Fibroblast of villous mesenchyme (primary cell): Measurements from ENCODE around the gene DLK2. TPM values are rescaled to one million over a fixed set of nuclear protein-coding genes. Genes with fewer than 3 reads are reported as not detected.
"Not testable (repeated sequence)": the region's sequence is repeated elsewhere in the genome, so short reads cannot be mapped to it uniquely, and the experiment has no call there.

Experiments
- DNase-seq: peaks from one replicate; pipeline ENCODE4 v3.0.0-alpha.2; 2010; ENCODE audit warnings: low read depth
- H3K4me3 ChIP-seq: 2 replicates; pipeline ENCODE4 v1.5.1; 2011; ENCODE audit warnings: low read depth, mild to moderate bottlenecking, low read length
- CTCF ChIP-seq: IDR thresholded peaks from 2 replicates; pipeline ENCODE4 v1.5.1; 2012; ENCODE audit warnings: low read depth, mild to moderate bottlenecking, low read length; ENCODE audit not compliant: insufficient read depth
- total RNA-seq: library from RNA; depleted of rRNA; stranded (reverse); fragments of >200 nt; gene quantifications from 2 replicates; pipeline ENCODE4 v1.2.3, GENCODE V29; 2012

Gene DLK2
- total RNA-seq = 0.64 and 1.7 TPM in 2 replicates

GRCh38 chr6:43455531-43456428 is at the start of gene DLK2:
TSS of gene DLK2 (minus strand) at chr6:43455548. CDS start at chr6:43454825, 723 bp downstream.
- peak; percentile 19 for DNase-seq
- no peak for TF ChIP-seq CTCF
- H3K4me3 ChIP-seq = peak within 1 kb of the TSS; percentile 64

GRCh38 chr6:43503443-43503842 is 48.1 kb upstream of the DLK2 start:
- TF ChIP-seq CTCF = no peak
- no peak overlapping the region for H3K4me3 ChIP-seq
- DNase-seq = no peak

- TF ChIP-seq CTCF = no peak
- no peak for DNase-seq
- H3K4me3 ChIP-seq = no peak overlapping the region
Measured at GRCh38 chr6:43502666-43503065, 47.3 kb upstream of the DLK2 start.

GRCh38 chr6:43500921-43501320 is 45.6 kb upstream of the DLK2 start:
- no peak overlapping the region for H3K4me3 ChIP-seq
- no peak for DNase-seq
- no peak for TF ChIP-seq CTCF

GRCh38 chr6:43499028-43499815 is 43.9 kb upstream of the DLK2 start:
- no peak for TF ChIP-seq CTCF
- H3K4me3 ChIP-seq = no peak overlapping the region
- DNase-seq = no peak

- H3K4me3 ChIP-seq, DNase-seq: not testable (repeated sequence)
Measured at GRCh38 chr6:43498291-43498690, 42.9 kb upstream of the DLK2 start.

- TF ChIP-seq CTCF = no peak
- no peak overlapping the region for H3K4me3 ChIP-seq
- DNase-seq = no peak
Measured at GRCh38 chr6:43497689-43498088, 42.3 kb upstream of the DLK2 start.
